NCI-H1694 (cell line): ENCODE results near the gene CERS6.
A peak's percentile ranks its signal among the peaks of the same experiment; 100 is the strongest.

Experiments
- DNase-seq: peaks from one replicate; lab custom pipeline; 2025; lab: John Stamatoyannopoulos, UW

The CERS6 gene

DNA sequence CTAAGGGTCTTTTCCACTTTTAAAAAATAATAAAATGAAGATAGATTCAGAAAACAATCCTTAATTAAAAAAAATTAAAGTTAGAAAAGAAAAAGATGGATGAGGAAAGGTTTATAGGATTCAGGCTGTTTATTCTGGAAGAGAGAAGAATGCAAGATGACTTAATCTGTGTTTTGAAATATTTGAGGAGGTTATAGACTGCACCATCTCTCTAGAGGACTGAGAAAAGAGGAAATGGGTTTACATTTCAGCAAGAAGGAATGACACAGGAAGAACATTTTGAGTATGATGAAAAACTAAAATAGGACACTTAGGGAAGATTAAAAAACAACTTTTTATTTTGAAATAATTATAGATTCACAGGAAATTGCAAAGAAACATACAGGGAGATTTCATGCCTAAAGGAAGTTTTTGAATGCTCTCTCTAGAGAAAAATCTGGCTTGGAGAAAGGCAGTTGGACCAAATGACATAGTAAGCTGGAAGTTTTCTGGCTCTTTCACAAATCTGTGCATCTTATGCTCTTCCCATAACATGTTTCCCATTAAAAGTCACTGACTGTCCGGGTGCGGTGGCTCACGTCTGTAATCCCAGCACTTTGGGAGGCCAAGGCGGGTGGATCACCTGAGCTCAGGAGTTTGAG lies 75.0 kb downstream of the CERS6 start:
- DNase-seq, result no peak

DNA sequence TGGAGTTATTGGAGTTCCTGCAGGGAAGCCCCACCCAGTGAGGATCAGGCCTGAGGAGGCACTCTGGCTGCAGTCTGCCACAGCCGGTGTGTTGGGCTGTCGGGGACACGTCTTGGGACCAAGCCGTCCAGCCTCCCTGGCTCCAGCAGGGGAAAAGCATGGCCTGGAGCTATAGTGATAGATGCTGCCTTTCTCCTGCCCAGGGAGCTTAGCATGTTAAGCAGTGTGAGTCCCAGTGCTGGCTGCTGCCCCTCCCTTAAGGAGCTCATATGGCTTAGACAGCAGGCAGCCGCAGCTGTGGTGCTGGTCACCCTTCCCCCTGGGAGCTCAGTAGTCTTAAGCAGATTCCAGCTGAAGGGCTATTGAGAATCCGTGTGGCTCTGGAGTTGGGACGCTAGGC lies 78.9 kb downstream of the CERS6 start:
- no peak for DNase-seq

- DNase-seq, result no peak
These were observed 80.9 kb downstream of the CERS6 start for GRCh38 chr2:168536925-168537466.

- no peak for DNase-seq
These were observed 82.1 kb downstream of the CERS6 start for GRCh38 chr2:168538133-168538532.

DNA sequence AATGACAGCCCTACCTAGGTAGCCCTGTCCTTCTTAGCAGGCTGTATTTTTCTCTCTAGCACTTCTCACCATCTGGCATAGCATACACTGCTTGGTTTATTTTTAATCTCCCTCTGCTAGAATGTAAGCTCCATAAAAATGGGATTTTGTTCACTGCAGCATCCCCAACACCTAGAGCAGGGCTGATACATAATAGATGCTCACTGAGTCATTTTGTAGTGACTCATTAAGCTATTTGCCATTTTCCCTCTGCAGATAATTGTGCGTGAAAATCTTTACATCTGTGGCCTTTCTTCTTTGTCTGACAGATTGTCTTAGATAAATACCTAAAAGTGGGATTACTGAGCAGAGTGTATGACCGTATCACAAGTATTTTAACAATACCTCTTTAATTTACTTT lies 82.5 kb downstream of the CERS6 start:
- DNase-seq, result no peak

GRCh38 chr2:168539945-168540344 lies 83.9 kb downstream of the CERS6 start:
- no peak for DNase-seq

- DNase-seq, result no peak
These were observed 85.8 kb downstream of the CERS6 start for GRCh38 chr2:168541858-168542257.

- DNase-seq, result no peak
These were observed 87.0 kb downstream of the CERS6 start for GRCh38 chr2:168543037-168543436.

DNA sequence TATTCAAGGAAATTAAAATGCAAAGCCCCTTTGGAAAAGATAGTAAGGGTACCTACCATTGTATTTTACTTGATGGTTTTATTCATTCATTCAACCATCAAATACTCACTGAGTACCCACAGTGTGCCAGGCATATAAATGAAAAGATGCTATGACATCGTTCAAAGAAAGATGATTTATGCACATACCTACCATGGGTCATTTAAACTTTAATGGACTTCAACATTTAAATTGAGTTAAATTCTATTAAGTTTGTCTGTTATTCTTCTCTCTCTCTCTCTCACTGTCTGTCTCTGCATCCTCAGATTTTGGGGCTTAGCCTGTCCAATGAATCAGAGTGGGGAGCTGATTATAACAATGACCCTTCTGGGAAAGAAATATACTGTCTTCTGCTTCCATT lies 87.9 kb downstream of the CERS6 start:
- DNase-seq, result no peak

DNA sequence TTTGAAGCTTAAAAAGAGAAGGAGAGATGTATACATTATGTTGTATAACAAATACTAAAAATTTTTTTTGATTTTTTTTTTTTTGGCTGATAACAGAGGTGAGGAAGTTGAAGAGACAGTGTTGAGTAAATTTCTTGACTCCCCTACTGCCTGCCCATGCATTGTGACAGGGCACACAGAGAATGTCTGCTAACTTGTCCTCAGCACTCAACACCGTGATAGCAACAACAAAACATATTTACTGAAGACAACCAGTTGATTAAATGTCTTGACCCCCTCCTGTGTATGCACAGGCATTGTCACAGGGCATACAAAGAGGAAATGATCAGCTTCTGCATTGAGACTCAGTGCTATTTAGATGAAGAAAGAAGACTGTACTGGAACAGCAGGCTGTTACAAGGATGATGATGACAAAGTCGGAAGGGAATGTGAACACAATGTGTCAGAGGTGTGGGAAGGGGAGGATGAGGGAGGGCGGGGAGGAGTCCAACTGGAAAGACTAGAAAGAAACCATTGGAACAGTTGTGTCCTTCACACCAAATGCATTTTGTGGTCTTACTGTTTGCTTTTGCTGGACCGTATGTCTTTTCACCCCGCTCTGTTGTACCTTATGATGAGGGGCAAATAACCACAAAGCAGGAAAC lies 89.5 kb downstream of the CERS6 start:
- no peak for DNase-seq

GRCh38 chr2:168550670-168551069 lies 94.6 kb downstream of the CERS6 start:
- DNase-seq, result no peak

- no peak for DNase-seq
These were observed 96.4 kb downstream of the CERS6 start for GRCh38 chr2:168552450-168552856.

GRCh38 chr2:168555283-168555682 lies 99.2 kb downstream of the CERS6 start:
- no peak for DNase-seq

DNA sequence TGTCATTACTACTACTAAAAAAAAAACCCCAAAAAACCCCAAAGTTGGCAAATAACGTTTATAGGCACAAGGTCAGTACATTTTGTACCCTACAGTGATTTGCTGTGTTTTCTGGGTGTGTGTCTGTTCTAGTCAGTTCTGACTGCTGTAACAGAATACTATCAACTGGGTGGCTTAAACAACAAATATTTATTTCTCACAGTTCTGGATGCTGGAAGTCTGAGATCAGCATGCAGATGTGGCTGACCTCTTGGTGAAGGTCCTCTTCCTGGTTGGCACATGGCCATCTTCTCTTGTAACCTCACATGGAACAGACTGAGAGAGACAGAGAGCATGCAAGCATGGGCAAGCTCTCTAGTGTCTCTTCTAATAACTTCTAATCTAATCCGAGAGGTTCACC lies 103.1 kb downstream of the CERS6 start:
- DNase-seq, result no peak

GRCh38 chr2:168560817-168561499 lies 104.9 kb downstream of the CERS6 start:
- no peak for DNase-seq

GRCh38 chr2:168561991-168562390 lies 105.9 kb downstream of the CERS6 start:
- no peak for DNase-seq

- DNase-seq, result no peak
These were observed 106.9 kb downstream of the CERS6 start for GRCh38 chr2:168562971-168563370.

DNA sequence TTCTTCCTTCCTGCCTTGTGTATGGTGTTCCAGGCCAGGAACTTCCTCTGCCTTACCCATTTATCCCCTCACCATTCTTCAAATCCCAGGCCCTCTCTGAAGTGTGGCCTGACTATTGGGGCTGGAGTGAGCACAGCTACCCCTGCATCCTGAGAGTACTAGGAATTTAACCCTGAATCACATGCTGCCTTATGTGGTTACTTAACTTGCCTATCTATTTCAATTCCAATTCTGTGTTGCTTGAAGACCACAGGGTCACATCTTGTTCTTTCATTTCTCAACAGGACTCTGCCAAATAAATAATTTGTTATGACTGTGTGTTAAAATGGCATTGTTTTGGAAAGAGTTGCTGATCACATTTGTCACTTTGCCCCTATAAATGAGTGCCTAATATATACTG lies 108.6 kb downstream of the CERS6 start:
- DNase-seq, result no peak

GRCh38 chr2:168565112-168565511 lies 109.0 kb downstream of the CERS6 start:
- DNase-seq, result no peak

DNA sequence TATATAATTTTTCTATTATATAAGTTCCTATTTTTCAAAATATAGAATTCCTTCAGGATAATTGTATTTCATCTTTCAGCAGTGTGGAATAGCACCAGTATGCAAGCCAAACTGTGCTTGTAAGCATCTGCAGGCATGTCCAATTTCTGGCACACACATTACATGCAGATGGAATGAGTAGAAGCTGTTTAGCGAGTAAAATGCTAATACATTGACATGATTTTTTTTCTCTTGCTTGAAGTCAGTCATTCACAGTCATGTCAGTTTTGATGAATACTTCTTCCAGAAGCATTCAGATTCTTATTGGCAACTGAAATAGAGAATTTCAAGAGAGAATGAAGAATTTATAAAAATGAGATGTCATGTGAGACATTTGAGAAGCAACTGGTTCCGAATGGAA lies 109.4 kb downstream of the CERS6 start:
- DNase-seq, result peak; percentile 14

- no peak for DNase-seq
These were observed 111.0 kb downstream of the CERS6 start for GRCh38 chr2:168566974-168567665.

GRCh38 chr2:168567836-168568235 lies 111.8 kb downstream of the CERS6 start:
- DNase-seq, result peak; percentile 23
